ENCODE results near the gene HPD. TPM values are rescaled to one million over a fixed set of nuclear protein-coding genes. Genes with fewer than 3 reads are reported as not detected.
"Not testable (repeated sequence)": the region's sequence is repeated elsewhere in the genome, so short reads cannot be mapped to it uniquely, and the experiment has no call there.

Gene HPD
- total RNA-seq, 2 experiments from 2014 or later, result not detected

DNA sequence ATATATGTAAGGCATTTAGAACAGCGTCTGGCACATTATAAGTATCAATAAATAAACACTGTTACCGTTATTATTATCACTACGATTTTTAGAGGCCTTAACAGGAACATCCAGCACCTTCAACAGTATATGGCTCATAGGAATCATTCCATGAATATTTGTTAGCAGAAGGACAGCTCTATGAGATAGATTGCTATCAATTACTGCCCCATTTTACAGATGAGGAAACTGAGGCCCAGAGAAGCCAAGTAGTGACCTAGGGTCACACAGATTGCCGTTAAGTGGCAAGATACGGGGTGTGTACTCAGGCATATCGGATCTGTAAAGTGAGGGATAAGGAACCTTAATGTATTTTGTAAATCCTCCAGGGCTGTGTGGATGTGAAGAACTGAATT, 29.4 kb upstream of the HPD start:
- ChIA-PET CTCF (interaction anchor here (0.6 to 5.1 kb wide), 27 partner anchors 8 to 201 kb away, joined by 3 to 83 read pairs (median 4); partner anchors contain the start of genes CFAP251, RHOF and TMEM120B), POLR2A (interaction anchor here (0.9 to 3.3 kb wide), 13 partner anchors 8 to 639 kb away, joined by 3 to 43 read pairs (median 4); partner anchors contain the start of genes CFAP251, KNTC1, RHOF and RSRC2)
- Mint-ChIP-seq H3K4me3 (peak overlapping the region; percentile 96), H3K27me3 (peaks cover 2% of the 10 kb centered on the region), H3K36me3 (ENCODE audit: low read depth) (peaks cover 13% of the 10 kb centered on the region), H3K27ac (peak overlapping the region; percentile 99), H3K4me1 (peaks cover 39% of the 10 kb centered on the region), H3K9me3 (no peaks in the 10 kb centered on the region)
- no peak for DNase-seq

DNA sequence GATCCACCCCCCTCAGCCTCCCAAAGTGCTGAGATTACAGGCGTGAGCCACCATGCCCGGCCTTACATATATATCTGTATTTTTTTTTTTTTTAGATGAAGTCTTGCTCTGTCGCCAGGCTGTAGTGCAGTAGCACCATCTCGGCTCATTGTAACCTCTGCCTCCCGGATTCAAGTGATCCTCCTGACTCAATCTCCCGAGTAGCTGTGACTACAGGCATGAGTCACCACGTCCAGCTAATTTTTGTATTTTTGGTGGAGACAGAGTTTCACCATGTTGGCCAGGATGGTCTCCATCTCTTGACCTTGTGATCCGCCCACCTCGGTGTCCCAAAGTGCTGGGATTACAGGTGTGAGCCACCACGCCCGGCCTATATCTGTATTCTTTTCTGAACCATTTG, 26.5 kb upstream of the HPD start:
- H3K27me3 Mint-ChIP-seq; H3K4me3 Mint-ChIP-seq; POLR2A ChIA-PET; H3K36me3 Mint-ChIP-seq (ENCODE audit: low read depth); H3K27ac Mint-ChIP-seq; H3K9me3 Mint-ChIP-seq; DNase-seq: not testable (repeated sequence)
- CTCF ChIA-PET, result interaction anchor here (5.1 kb wide), 1 partner anchor 90 kb away, joined by 83 read pairs; the partner anchor contains the start of gene RHOF
- H3K4me1 Mint-ChIP-seq, result peaks cover 25% of the 10 kb centered on the region

DNA sequence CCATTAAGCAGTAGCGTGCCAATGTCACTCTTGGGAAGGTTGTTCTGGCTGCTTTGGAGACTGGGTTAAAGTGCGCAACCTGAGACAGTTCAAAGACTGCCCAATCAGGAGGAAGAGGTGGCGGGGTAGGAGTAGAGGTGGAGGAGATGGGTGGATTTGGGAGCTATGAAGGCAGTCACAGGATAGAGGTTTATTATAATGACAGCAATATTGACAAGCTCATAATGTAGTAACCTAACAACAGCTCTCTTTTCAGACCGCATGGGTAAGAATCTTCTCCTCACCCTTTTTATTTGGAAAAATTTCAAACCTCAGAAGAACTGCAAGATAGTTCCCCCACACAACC, 24.6 kb upstream of the HPD start:
- H3K4me1 Mint-ChIP-seq, result peaks cover 8% of the 10 kb centered on the region
- no peak overlapping the region for H3K27ac Mint-ChIP-seq
- no peaks in the 10 kb centered on the region for H3K36me3 Mint-ChIP-seq (ENCODE audit: low read depth)
- H3K4me3 Mint-ChIP-seq, result no peak overlapping the region
- DNase-seq, result no peak
- no peaks in the 10 kb centered on the region for H3K9me3 Mint-ChIP-seq
- CTCF ChIA-PET, result interaction anchor here (0.6 to 1.0 kb wide), 3 partner anchors 10 to 89 kb away, joined by 3 read pairs; no protein-coding TSS in a partner anchor
- POLR2A ChIA-PET, result interaction anchor here (0.5 kb wide), 1 partner anchor 31 kb away, joined by 3 read pairs; no protein-coding TSS in a partner anchor
- peaks cover 5% of the 10 kb centered on the region for H3K27me3 Mint-ChIP-seq

DNA sequence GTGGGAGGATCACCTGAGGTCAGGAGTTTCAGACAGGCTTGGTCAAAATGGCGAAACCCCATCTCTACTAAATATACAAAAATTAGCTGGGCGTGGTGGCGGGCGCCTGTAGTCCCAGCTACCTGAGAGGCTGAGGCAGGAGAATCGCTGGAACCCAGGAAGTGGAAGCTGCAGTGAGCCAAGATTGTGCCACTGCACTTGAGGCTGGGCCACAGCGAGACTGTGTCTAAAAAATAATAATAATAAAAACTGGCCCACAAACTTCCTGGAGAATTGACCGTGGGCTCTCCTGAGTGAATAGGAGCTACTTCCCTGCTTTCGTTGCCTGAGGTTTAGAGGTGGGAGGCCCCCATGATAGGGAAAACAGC, 17.4 kb upstream of the HPD start:
- not testable (repeated sequence) for H3K4me3 Mint-ChIP-seq, H3K9me3 Mint-ChIP-seq

DNA sequence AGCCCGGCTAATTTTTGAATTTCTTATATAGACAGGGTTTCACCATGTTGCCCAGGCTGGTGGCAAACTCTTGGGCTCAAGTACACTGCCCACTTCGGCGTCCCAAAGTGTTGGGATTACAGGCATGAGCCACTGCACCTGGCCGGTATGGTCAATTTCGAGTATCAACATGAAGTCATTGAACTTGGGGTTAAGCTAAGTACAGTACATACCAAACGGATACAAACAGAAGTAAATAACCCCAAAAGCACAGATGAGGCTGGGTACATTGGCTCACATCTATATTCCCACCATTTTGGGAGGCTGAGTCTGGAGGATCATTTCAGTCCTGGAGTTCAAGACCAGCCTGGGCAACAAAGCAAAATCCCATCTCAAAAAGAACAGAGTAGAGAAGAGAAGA, 16.9 kb upstream of the HPD start:
- ChIA-PET POLR2A (no interaction called here), CTCF (interaction anchor here (0.7 to 1.7 kb wide), 2 partner anchors 12 to 181 kb away, joined by 3 to 4 read pairs; partner anchors contain the start of gene PSMD9)
- H3K27ac Mint-ChIP-seq, result no peak overlapping the region
- H3K4me3 Mint-ChIP-seq, result no peak overlapping the region
- H3K4me1 Mint-ChIP-seq, result no peaks in the 10 kb centered on the region
- H3K36me3 Mint-ChIP-seq (ENCODE audit: low read depth), result no peaks in the 10 kb centered on the region
- no peak for DNase-seq
- H3K27me3 Mint-ChIP-seq, result no peaks in the 10 kb centered on the region
- H3K9me3 Mint-ChIP-seq, result no peaks in the 10 kb centered on the region

More for the DNA sequence above, 17.4 kb upstream of the HPD start:
- ChIA-PET CTCF (interaction anchor here (1.7 kb wide), 1 partner anchor 12 kb away, joined by 4 read pairs; the partner anchor contains the start of gene PSMD9), POLR2A (interaction anchor here (0.9 kb wide), 1 partner anchor 12 kb away, joined by 3 read pairs; the partner anchor contains the start of gene PSMD9)
- H3K27me3 Mint-ChIP-seq; H3K27ac Mint-ChIP-seq; H3K4me1 Mint-ChIP-seq; DNase-seq; H3K36me3 Mint-ChIP-seq (ENCODE audit: low read depth): not testable (repeated sequence)

DNA sequence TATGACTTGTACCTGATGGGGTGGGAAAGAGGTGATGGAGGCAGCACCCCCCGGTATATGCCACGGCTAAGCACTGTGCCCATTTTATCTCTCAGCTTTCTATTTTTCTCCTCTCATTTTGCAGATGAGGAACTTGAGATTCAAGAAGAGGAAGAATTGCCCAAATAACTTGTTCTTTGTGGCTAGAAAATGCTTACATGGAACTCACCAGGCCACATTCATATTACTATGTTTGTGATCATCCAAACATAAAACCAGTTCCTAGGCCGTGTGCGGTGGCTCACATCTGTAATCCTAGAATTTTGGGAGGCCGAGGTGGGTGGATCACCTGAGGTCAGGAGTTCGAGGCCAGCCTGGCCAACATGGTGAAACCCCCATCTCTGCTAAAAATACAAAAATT, 15.4 kb upstream of the HPD start:
- H3K4me1 Mint-ChIP-seq, result no peaks in the 10 kb centered on the region
- CTCF ChIA-PET, result interaction anchor here (0.6 to 1.8 kb wide), 2 partner anchors 80 to 152 kb away, joined by 6 read pairs; no protein-coding TSS in a partner anchor
- H3K4me3 Mint-ChIP-seq, result no peak overlapping the region
- POLR2A ChIA-PET, result no interaction called here
- no peaks in the 10 kb centered on the region for H3K36me3 Mint-ChIP-seq (ENCODE audit: low read depth)
- no peak for DNase-seq
- H3K27me3 Mint-ChIP-seq, result no peaks in the 10 kb centered on the region
- no peaks in the 10 kb centered on the region for H3K9me3 Mint-ChIP-seq
- no peak overlapping the region for H3K27ac Mint-ChIP-seq

DNA sequence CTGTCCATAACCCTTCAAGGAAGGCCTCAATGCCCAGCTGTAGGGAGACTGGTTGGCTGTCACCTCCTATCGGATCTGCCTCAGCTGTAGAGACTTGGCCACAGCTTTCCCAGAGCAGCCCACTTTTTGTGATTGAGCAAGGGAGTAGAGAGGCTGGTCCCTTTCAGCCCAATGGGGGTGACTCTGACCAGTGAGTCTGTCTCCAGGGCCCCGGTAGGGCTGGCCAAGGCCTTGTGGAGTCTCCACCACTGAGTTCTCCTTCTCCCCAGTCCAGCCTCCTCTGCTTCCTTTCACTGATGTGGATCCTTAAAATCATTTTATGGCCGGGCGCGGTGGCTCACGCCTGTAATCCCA, 14.5 kb upstream of the HPD start:
- Mint-ChIP-seq H3K27me3 (no peaks in the 10 kb centered on the region), H3K27ac (no peak overlapping the region), H3K4me3 (no peak overlapping the region), H3K4me1 (no peaks in the 10 kb centered on the region), H3K36me3 (ENCODE audit: low read depth) (no peaks in the 10 kb centered on the region), H3K9me3 (no peaks in the 10 kb centered on the region)
- POLR2A ChIA-PET, result no interaction called here
- DNase-seq, result no peak
- CTCF ChIA-PET, result interaction anchor here (0.6 to 1.8 kb wide), 2 partner anchors 11 to 79 kb away, joined by 3 to 6 read pairs; no protein-coding TSS in a partner anchor

DNA sequence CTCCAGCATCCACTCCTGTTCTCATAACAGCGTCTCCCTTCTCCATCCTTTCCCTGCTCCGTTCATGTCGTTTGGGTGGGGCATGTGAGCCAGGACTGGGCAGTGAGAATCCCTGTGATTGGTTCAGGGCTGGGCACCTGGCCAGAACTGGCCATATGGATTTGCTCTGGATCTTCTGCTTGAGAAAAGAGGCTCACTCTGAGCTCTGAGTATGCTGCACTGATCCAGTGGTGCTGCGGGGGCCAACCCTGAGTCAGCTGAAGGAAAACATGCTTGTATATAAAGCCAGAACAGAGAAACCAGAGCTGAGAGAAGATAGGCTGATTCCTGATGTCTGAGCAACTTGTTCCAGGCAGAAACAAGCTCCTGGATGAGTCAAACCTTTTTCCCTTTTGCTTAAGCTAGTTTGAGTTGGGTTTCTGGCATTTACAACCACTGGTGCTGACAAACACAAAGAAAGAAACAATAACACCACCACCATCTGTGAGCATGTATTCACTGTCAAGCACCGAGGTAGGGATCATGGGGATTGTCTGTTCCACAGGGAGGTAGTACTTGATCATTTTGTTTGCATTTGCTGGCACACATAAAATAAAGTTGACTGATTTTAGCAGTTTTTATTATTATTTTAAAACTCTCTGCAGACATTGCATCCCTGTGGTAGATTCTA, 14.0 kb upstream of the HPD start:
- H3K36me3 Mint-ChIP-seq (ENCODE audit: low read depth), result no peaks in the 10 kb centered on the region
- DNase-seq, result no peak
- CTCF ChIA-PET, result interaction anchor here (0.6 to 1.8 kb wide), 2 partner anchors 11 to 78 kb away, joined by 3 to 6 read pairs; no protein-coding TSS in a partner anchor
- no peak overlapping the region for H3K27ac Mint-ChIP-seq
- no peaks in the 10 kb centered on the region for H3K4me1 Mint-ChIP-seq
- POLR2A ChIA-PET, result no interaction called here
- H3K4me3 Mint-ChIP-seq, result no peak overlapping the region
- H3K9me3 Mint-ChIP-seq, result no peaks in the 10 kb centered on the region
- no peaks in the 10 kb centered on the region for H3K27me3 Mint-ChIP-seq

DNA sequence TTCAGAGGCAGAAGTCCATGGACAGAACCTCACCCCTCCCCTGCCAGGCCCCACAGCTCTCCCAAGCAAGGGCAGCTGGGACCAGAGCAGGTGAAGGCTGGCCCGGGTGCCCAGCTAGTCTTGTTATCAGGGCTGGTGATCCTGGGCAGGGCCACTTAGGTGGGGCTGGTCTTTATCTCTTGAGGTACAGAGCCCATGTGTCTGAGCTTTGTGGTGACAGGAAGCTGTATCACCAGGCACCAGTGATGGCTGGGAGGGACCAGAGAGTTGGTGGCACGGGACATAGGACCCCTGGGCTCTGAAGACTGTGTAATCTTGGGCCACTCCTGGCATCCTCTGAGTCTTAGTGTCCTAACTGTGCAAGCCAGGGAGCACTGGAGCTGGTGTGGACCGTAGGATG, 12.8 kb upstream of the HPD start:
- CTCF ChIA-PET, result interaction anchor here (1.6 kb wide), 1 partner anchor 17 kb away, joined by 6 read pairs; the partner anchor contains the start of gene PSMD9
- no peak for DNase-seq
- H3K27ac Mint-ChIP-seq, result no peak overlapping the region
- no peaks in the 10 kb centered on the region for H3K36me3 Mint-ChIP-seq (ENCODE audit: low read depth)
- no peaks in the 10 kb centered on the region for H3K9me3 Mint-ChIP-seq
- no peaks in the 10 kb centered on the region for H3K27me3 Mint-ChIP-seq
- H3K4me1 Mint-ChIP-seq, result no peaks in the 10 kb centered on the region
- POLR2A ChIA-PET, result interaction anchor here (1.4 to 1.5 kb wide), 2 partner anchors 17 to 68 kb away, joined by 4 to 5 read pairs; partner anchors contain the start of gene PSMD9
- H3K4me3 Mint-ChIP-seq, result no peak overlapping the region

DNA sequence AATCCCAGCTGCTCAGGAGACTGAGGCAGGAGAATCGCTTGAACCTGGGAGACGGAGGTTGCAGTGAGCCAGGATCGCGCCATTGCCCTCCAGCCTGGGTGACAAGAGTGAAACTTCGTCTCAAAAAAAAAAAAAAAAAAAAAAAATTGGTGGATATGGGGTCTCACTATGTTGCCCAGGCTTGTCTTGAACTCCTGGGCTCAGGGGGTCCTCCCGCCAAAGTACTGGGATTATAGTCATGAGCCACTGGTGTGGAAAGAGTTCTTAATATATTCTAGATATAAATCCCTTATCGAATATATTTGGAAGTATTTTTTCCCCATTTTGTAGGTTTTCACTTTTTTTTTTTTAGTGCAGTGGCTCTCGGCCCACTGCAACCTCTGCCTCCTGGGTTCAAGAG, 10.6 kb upstream of the HPD start:
- H3K27me3 Mint-ChIP-seq; H3K4me3 Mint-ChIP-seq; H3K27ac Mint-ChIP-seq; POLR2A ChIA-PET; DNase-seq; H3K9me3 Mint-ChIP-seq; H3K36me3 Mint-ChIP-seq (ENCODE audit: low read depth); H3K4me1 Mint-ChIP-seq: not testable (repeated sequence)
- CTCF ChIA-PET, result interaction anchor here (0.7 kb wide), 1 partner anchor 50 kb away, joined by 3 read pairs; no protein-coding TSS in a partner anchor

DNA sequence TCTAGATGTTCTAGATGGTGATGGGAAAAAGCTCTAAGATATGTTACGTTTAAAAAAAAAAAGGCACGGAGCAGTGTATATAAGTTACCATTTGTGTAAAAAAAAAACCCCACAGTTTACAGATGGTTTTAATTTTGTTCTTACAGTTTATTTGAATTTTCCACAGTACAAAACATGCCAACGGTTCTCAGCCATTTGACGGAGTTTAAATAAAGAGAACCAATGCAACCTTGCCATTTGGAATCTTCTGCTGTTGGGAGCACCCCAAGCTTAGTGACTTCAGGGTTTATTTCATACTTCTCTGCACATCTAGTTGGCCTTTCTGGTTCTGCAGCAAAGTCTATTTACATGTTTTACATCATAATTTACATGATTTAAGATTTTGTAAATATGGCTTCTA, 7.7 kb upstream of the HPD start:
- ChIA-PET CTCF (interaction anchor here (0.7 to 1.5 kb wide), 4 partner anchors 52 to 371 kb away, joined by 3 to 4 read pairs (median 3); partner anchors contain the start of gene CFAP251), POLR2A (no interaction called here)

DNA sequence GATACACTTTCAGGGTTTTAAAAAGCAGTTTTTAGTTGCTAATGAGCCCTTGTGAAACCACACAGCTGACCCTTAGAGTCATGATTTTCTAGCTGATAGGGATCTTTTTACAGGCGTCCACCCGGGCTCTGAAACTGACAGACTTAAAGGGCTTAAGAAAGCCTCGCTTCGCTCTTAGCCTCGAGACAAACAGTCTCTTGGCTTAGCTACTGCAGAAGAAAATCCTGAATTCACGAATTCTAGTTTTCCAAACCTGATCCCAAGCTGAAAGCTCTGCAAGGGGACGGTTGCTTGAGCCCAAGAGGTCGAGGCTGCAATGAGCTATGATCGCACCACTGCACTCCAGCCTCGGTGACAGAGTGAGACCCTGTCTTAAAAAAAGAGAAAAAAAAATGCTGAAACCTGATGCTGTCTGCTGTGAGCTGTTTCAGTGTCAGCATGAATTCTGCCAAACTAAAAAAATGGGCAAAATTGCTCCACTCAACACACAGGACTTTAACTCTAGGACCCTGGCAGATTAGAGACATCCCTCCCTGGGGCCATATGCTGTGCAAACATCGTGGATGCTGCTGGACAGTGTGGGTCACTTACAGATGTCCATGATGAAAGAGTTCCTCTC, 3.1 kb upstream of the HPD start:
- Mint-ChIP-seq H3K27me3 (no peaks in the 10 kb centered on the region), H3K9me3 (no peaks in the 10 kb centered on the region), H3K27ac (no peak overlapping the region), H3K36me3 (ENCODE audit: low read depth) (no peaks in the 10 kb centered on the region), H3K4me1 (peaks cover 2% of the 10 kb centered on the region), H3K4me3 (no peak overlapping the region)
- POLR2A ChIA-PET, result no interaction called here
- DNase-seq, result no peak
- CTCF ChIA-PET, result interaction anchor here (0.6 to 0.8 kb wide), 2 partner anchors 150 to 800 kb away, joined by 3 to 4 read pairs; no protein-coding TSS in a partner anchor

More for the DNA sequence above, 7.7 kb upstream of the HPD start:
- DNase-seq, result no peak
- Mint-ChIP-seq H3K27me3 (no peaks in the 10 kb centered on the region), H3K4me3 (no peak overlapping the region), H3K9me3 (no peaks in the 10 kb centered on the region), H3K4me1 (no peaks in the 10 kb centered on the region), H3K27ac (no peak overlapping the region), H3K36me3 (ENCODE audit: low read depth) (no peaks in the 10 kb centered on the region)

DNA sequence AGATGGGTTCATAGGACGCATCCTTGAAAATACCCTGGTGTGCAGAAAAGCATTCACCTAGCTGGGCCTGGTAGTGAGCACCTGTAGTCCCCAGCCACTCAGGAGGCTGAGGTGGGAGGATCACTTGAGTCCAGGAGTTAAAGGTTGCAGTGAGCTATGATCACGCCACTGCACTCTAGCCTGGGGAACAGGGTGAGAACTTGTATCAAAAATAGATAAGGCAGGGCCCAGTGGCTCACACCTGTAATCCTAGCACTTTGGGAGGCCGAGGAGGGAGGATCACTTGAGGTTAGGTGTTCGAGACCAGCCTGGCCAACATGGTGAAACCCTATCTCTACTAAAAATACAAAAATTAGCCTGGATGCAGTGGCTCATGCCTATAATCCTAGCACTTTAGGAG, 2.0 kb upstream of the HPD start:
- CTCF ChIA-PET, result interaction anchor here (0.7 kb wide), 1 partner anchor 1766 kb away, joined by 3 read pairs; no protein-coding TSS in a partner anchor
- POLR2A ChIA-PET; H3K9me3 Mint-ChIP-seq; H3K4me3 Mint-ChIP-seq; H3K27me3 Mint-ChIP-seq; DNase-seq; H3K36me3 Mint-ChIP-seq (ENCODE audit: low read depth); H3K27ac Mint-ChIP-seq; H3K4me1 Mint-ChIP-seq: not testable (repeated sequence)
